ENCODE measurements around the gene GJB6.

GJB6 gene

DNA sequence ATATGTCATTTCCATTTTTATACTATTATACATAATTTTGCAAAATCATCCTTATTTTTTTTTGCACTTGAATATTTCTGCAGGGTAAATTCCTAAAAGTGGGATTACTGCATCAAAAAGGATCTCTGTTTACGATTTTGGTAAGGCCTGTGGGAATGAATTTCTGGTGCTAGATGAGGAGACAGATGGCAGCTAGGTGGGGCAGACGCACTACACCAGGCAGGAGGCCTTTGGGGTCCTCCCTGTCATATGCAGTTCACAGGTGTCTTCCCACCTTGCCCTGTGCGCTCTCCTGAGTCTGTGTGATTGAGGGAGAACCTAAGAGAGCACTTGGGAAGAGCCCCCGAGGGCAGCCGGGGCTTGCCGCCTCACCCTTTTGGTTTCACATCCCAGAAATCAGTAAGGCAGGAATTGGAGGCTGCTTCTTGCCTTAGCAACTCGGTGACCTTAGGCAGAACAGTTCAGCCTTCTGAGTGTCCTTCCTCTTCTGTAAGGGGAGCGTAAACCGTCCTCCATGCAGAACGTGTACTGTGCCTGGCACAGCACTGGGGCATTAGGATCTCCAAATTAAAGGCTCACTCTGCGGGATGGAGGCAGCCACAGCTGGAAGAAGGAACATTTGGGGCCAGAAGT, 25.9 kb downstream of the GJB6 start:
- H3K4me3 ChIP-seq (ENCODE audit: low read depth, low read length): no peak overlapping the region
- DNase-seq (ENCODE audit: low read depth): no peak
- TF ChIP-seq, protein P1, sequence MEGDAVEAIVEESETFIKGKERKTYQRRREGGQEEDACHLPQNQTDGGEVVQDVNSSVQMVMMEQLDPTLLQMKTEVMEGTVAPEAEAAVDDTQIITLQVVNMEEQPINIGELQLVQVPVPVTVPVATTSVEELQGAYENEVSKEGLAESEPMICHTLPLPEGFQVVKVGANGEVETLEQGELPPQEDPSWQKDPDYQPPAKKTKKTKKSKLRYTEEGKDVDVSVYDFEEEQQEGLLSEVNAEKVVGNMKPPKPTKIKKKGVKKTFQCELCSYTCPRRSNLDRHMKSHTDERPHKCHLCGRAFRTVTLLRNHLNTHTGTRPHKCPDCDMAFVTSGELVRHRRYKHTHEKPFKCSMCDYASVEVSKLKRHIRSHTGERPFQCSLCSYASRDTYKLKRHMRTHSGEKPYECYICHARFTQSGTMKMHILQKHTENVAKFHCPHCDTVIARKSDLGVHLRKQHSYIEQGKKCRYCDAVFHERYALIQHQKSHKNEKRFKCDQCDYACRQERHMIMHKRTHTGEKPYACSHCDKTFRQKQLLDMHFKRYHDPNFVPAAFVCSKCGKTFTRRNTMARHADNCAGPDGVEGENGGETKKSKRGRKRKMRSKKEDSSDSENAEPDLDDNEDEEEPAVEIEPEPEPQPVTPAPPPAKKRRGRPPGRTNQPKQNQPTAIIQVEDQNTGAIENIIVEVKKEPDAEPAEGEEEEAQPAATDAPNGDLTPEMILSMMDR (IDR thresholded peaks at IDR 0.05; ENCODE audit: low read depth, low read length): no peak
- TF ChIP-seq POLR2A (IDR thresholded peaks at IDR 0.05; ENCODE audit: extremely low read depth, insufficient read length) (no peak), MAX (IDR thresholded peaks at IDR 0.05; ENCODE audit: low read depth, low read length) (no peak), MYC (IDR thresholded peaks at IDR 0.05; ENCODE audit: low read depth, low read length) (no peak)

DNA sequence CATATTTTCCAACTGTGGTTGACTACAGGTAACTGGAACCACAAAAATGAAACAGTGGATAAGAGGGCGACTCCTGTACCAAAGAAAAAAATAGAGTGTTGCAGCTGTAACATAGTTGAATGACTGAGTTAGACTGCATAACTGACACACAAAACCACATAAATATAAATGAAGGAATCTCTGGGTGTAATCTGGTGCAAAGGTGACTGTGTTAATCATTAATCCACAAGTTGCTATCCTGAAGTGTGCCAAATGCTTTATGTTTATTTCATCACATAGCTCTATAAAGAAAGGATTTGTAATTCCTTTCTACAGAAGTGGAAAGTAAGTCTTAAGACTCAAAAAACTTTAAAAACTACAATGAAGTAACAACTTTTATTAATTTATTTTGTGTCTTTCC, 33.3 kb downstream of the GJB6 start:
- TF ChIP-seq MAX (IDR thresholded peaks at IDR 0.05; ENCODE audit: low read depth, low read length): no peak
- TF ChIP-seq, protein P1 (IDR thresholded peaks at IDR 0.05; ENCODE audit: low read depth, low read length): no peak
- no peak for TF ChIP-seq POLR2A (IDR thresholded peaks at IDR 0.05; ENCODE audit: extremely low read depth, insufficient read length)
- TF ChIP-seq MYC (IDR thresholded peaks at IDR 0.05; ENCODE audit: low read depth, low read length): no peak
- no peak for DNase-seq (ENCODE audit: low read depth)
- H3K4me3 ChIP-seq (ENCODE audit: low read depth, low read length): no peak overlapping the region

GRCh38 chr13:20197361-20197834, 34.7 kb downstream of the GJB6 start:
- peak; percentile 56 for DNase-seq (ENCODE audit: low read depth)
- TF ChIP-seq, protein P1 (IDR thresholded peaks at IDR 0.05; ENCODE audit: low read depth, low read length): peak; percentile 74
- TF ChIP-seq POLR2A (IDR thresholded peaks at IDR 0.05; ENCODE audit: extremely low read depth, insufficient read length): no peak
- no peak overlapping the region for H3K4me3 ChIP-seq (ENCODE audit: low read depth, low read length)

DNA sequence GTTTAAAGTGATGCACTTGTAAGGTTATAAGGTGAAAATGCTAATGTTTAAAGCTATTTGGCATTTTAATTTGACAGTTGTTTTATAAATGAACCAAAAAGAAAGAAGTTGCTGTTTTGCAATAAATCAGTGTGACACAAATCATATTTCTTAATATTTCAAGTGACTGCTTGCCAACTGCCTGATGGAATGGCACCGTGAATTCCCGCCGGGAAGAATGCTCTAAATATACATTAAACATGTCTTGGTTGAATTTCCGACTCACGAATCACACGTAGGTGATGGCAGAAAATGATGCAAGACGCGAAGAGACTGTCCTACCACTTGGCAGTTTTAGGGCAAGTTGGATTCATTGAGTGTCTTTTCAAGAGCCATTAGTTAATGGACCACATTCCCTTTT, 36.3 kb downstream of the GJB6 start:
- DNase-seq (ENCODE audit: low read depth): no peak
- TF ChIP-seq, protein P1 (IDR thresholded peaks at IDR 0.05; ENCODE audit: low read depth, low read length): no peak
- TF ChIP-seq POLR2A (IDR thresholded peaks at IDR 0.05; ENCODE audit: extremely low read depth, insufficient read length) (no peak), MYC (IDR thresholded peaks at IDR 0.05; ENCODE audit: low read depth, low read length) (no peak), MAX (IDR thresholded peaks at IDR 0.05; ENCODE audit: low read depth, low read length) (no peak)
- H3K4me3 ChIP-seq (ENCODE audit: low read depth, low read length): no peak overlapping the region

- TF ChIP-seq, protein P1 (IDR thresholded peaks at IDR 0.05; ENCODE audit: low read depth, low read length): no peak
- no peak for TF ChIP-seq MAX (IDR thresholded peaks at IDR 0.05; ENCODE audit: low read depth, low read length)
- no peak for TF ChIP-seq POLR2A (IDR thresholded peaks at IDR 0.05; ENCODE audit: extremely low read depth, insufficient read length)
- TF ChIP-seq MYC (IDR thresholded peaks at IDR 0.05; ENCODE audit: low read depth, low read length): no peak
- H3K4me3 ChIP-seq (ENCODE audit: low read depth, low read length): no peak overlapping the region
- no peak for DNase-seq (ENCODE audit: low read depth)
Observed at GRCh38 chr13:20193907-20194631, 38.0 kb downstream of the GJB6 start.

All from NB4 (cell line).